Pancreas (tissue), 10 donors: ENCODE results near the gene GFRA1. TPM values are rescaled to one million over a fixed set of nuclear protein-coding genes. Genes with fewer than 3 reads are reported as not detected.
A peak's percentile ranks its signal among the peaks of the same experiment; 100 is the strongest.

ENCODE experiments used
- ATAC-seq, 4 donors: fragments of 200-7000 bp; cut with Tn5 transposase; one replicate each; pipeline versions ENCODE4 v1.8.0 to v1.9.1; 2020; ENCODE audit warnings: mild to moderate bottlenecking in 4 of 4, moderate library complexity in 4 of 4
- DNase-seq, 6 donors: peaks; one replicate each; pipeline ENCODE4 v3.0.0-alpha.2; 2020
- FAIRE-seq: peaks from 2 replicates; lab custom pipeline; 2012; peaks lifted over from hg19 to GRCh38; lab: Jason Lieb, UNC
- H3K27ac ChIP-seq, 4 donors: fragments of 200-600 bp; sonication (generic); 1 replicate in 3 of 4; 2 replicates in 1 of 4; pipeline versions ENCODE4 v1.5.0 to v1.8.0; 2020
- H3K27me3 ChIP-seq, 4 donors: fragments of 200-600 bp; one replicate each; pipeline ENCODE4 v1.8.0; 2021
- H3K36me3 ChIP-seq, 3 donors: fragments of 200-600 bp; sonication (generic) in 1 of 3; one replicate each; pipeline versions ENCODE4 v1.5.0 to v1.8.0; 2020 to 2021
- H3K4me1 ChIP-seq, 3 donors: fragments of 200-600 bp; one replicate each; pipeline ENCODE4 v1.8.0; 2021
- H3K4me3 ChIP-seq, 4 donors: fragments of 200-600 bp; sonication (generic) in 2 of 4; one replicate each; pipeline versions ENCODE4 v1.5.0 to v1.8.0; 2020 to 2021
- H3K9me3 ChIP-seq, 4 donors: fragments of 200-600 bp; one replicate each; pipeline ENCODE4 v1.8.0; 2021
- CTCF ChIP-seq, 4 donors: fragments of 200-600 bp; sonication (generic) in 3 of 4; IDR thresholded peaks; one replicate each; pipeline versions ENCODE4 v1.5.0 to v1.8.0; 2021; ENCODE audit warnings: antibody characterized with exemption in 4 of 4
- WGBS, 2 donors: extraction: QIAGEN DNeasy Blood & Tissue Kit; methylation state at CpG; one replicate each; pipeline ENCODE4 v1.1.7; 2013; 5-methylcytosine and 5-hydroxymethylcytosine counted together
- intact Hi-C, 3 donors: fragments of 100-400 bp; cut with DNase I; formaldehyde crosslinking; loops; one replicate each; pipeline versions ENCODE4 v1.11.1 to v1.14.2; 2022
- polyA plus RNA-seq, 2 donors: library from polyadenylated mRNA; stranded (reverse); fragments of 200-250 nt; gene quantifications; one replicate each; pipeline ENCODE4 v1.2.3, GENCODE V29; 2013
- total RNA-seq, 6 donors: library from RNA; stranded (reverse); fragmentation: NEBNext Ultra II Directional in 4 of 6; extraction: Animal tissue kit (Norgen Biotek cat#: 25700) in 4 of 6; gene quantifications; one replicate each; pipeline versions ENCODE4 v1.2.1 to v1.2.4, GENCODE V29; 2021 to 2023
- donor health status: healthy with polysubstance abuse.
- donor health status: DM: no; HTN: no; CAD: no; lungs with moderate emphysema.
- donor health status: DM: no; HTN: no; CAD: no.
- donor health status: control.
- donor health status: control.
- donor health status: Bipolar disorder and iron deficiency.
- donor health status: DM: yes; HTN: yes; CAD: no.
- donor health status: DM: no; HTN: no; CAD: no.
- donor health status: DM: no; HTN: no; CAD: no.
- donor health status: DM: yes; HTN: yes; CAD: no.

The GFRA1 gene
- total and polyA plus RNA-seq, 8 donors = 0.61 to 4.4 (median 1.3) TPM

DNA sequence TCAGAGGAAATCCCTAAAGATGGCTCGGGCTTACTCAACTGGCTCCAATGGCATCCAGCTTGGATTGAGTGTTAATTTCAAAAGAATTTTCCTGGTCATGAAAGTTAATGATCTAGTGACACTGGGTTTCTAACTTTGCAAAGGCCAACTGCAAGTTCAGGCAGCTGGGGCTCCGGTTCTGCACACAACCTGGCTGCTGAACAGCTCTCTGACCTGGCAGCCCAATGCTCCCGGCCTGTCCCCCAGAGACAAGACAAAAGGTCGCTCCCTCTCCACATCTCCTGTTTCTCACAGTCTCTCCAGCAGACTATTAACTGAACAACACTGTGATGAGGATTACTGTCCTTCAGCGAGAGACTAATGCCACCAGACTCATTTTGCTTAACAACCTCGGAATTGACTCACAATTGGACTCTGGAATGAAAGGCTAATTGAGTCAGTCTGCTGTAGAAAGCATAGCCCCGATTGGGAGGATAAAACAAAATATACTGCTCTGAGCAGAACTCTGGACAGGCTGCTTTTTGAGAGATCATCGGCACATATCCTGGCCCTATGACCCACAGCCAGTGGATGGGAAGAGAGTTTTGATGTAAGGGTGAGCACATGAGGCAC is 174.5 kb downstream of the GFRA1 start:
- no peaks in the 10 kb centered on the region for H3K27me3 ChIP-seq
- no peak for ATAC-seq
- H3K4me1 ChIP-seq = no peaks in the 10 kb centered on the region
- no peak for FAIRE-seq
- H3K9me3 ChIP-seq = no peaks in the 10 kb centered on the region
- no peak overlapping the region for H3K4me3 ChIP-seq
- H3K27ac ChIP-seq = no peak overlapping the region
- intact Hi-C loops = no loop called here
- DNase-seq = peak in 1 of 6 donors; percentile 13
- no peaks in the 10 kb centered on the region for H3K36me3 ChIP-seq
- TF ChIP-seq CTCF (IDR thresholded peaks at IDR 0.05) = no peak
- 73 to 74% methylated on average over 8 of the region's 8 CpGs for WGBS, 2 donors

GRCh38 chr10:116097239-116097784 is 175.7 kb downstream of the GFRA1 start:
- intact Hi-C loops = no loop called here

GRCh38 chr10:116096526-116096925 is 176.5 kb downstream of the GFRA1 start:
- intact Hi-C loops = no loop called here
- Histone ChIP-seq H3K36me3 (no peaks in the 10 kb centered on the region), H3K27ac (no peak overlapping the region), H3K4me3 (no peak overlapping the region), H3K4me1 (no peaks in the 10 kb centered on the region), H3K9me3 (no peaks in the 10 kb centered on the region), H3K27me3 (no peaks in the 10 kb centered on the region)
- no peak for FAIRE-seq
- no peak for TF ChIP-seq CTCF (IDR thresholded peaks at IDR 0.05)
- 75% methylated on average over 13 of the region's 13 CpGs for WGBS, 2 donors
- no peak for DNase-seq
- no peak for ATAC-seq

More at GRCh38 chr10:116097239-116097784, 175.7 kb downstream of the GFRA1 start:
- no peak overlapping the region for H3K4me3 ChIP-seq
- TF ChIP-seq CTCF (IDR thresholded peaks at IDR 0.05) = no peak
- FAIRE-seq (no peak), DNase-seq (no peak), ATAC-seq (no peak)
- H3K27me3 ChIP-seq = no peaks in the 10 kb centered on the region
- H3K27ac ChIP-seq = no peak overlapping the region
- WGBS, 2 donors = 80 to 86% methylated on average over 7 of the region's 7 CpGs
- H3K4me1 ChIP-seq = no peaks in the 10 kb centered on the region
- H3K36me3 ChIP-seq = no peaks in the 10 kb centered on the region
- no peaks in the 10 kb centered on the region for H3K9me3 ChIP-seq

DNA sequence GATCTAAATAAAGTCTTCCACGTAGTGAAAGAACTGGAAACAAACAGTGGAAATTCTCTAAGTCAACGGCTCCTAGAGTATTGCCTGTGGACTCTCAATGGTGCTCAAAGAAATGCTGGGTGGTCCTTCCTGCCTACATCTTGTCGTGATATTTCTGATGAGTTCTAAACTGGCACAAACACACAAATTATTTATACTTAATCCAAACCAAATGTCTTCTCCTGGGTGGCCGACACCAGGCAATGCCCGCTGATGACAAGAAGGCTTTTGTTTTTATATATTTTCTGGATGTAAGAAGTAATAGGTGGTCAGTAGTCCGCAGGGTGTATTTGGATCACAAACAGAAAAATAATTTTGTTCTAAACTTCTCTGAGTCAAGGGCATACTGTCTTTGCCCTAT is 178.7 kb downstream of the GFRA1 start:
- FAIRE-seq (no peak), ATAC-seq (no peak), DNase-seq (no peak)
- no peaks in the 10 kb centered on the region for H3K9me3 ChIP-seq
- no peak for TF ChIP-seq CTCF (IDR thresholded peaks at IDR 0.05)
- no peaks in the 10 kb centered on the region for H3K27me3 ChIP-seq
- H3K4me3 ChIP-seq = no peak overlapping the region
- no peak overlapping the region for H3K27ac ChIP-seq
- intact Hi-C loops = no loop called here
- no peaks in the 10 kb centered on the region for H3K4me1 ChIP-seq
- no peaks in the 10 kb centered on the region for H3K36me3 ChIP-seq
- WGBS, 2 donors = 76 to 84% methylated on average over 6 of the region's 6 CpGs

GRCh38 chr10:116093031-116093430 is 180.0 kb downstream of the GFRA1 start:
- Histone ChIP-seq H3K4me3 (no peak overlapping the region), H3K27ac (no peak overlapping the region), H3K27me3 (no peaks in the 10 kb centered on the region), H3K9me3 (no peaks in the 10 kb centered on the region), H3K36me3 (no peaks in the 10 kb centered on the region), H3K4me1 (no peaks in the 10 kb centered on the region)
- ATAC-seq (no peak), FAIRE-seq (no peak), DNase-seq (no peak)
- intact Hi-C loops = no loop called here
- WGBS, 2 donors = 83 to 85% methylated on average over 9 of the region's 9 CpGs
- TF ChIP-seq CTCF (IDR thresholded peaks at IDR 0.05) = no peak
